Measurements from ENCODE around the gene SPINK14. TPM values are rescaled to one million over a fixed set of nuclear protein-coding genes. Genes with fewer than 3 reads are reported as not detected.

Gene SPINK14
- total RNA-seq, 2 donors from 2014 or later, result not detected

GRCh38 chr5:148191010-148191409, 22.7 kb downstream of the SPINK14 start:
- Histone ChIP-seq H3K4me1 (no peaks in the 10 kb centered on the region), H3K36me3 (no peaks in the 10 kb centered on the region), H3K9ac (ENCODE audit: low read depth in 2 of 2, low read length in 2 of 2) (no peak overlapping the region), H3K9me3 (no peaks in the 10 kb centered on the region), H3K4me3 (no peak overlapping the region), H3K27ac (no peak overlapping the region), H3K27me3 (no peaks in the 10 kb centered on the region)
- intact Hi-C loops (cut with DNase I), result no loop called here
- DNase-seq, result no peak
- no peak for TF ChIP-seq CTCF (IDR thresholded peaks at IDR 0.05)

- no peak for TF ChIP-seq CTCF (IDR thresholded peaks at IDR 0.05)
- H3K27ac ChIP-seq, result no peak overlapping the region
Observed at GRCh38 chr5:148193202-148193601, 24.9 kb downstream of the SPINK14 start.

GRCh38 chr5:148201151-148201550, 32.8 kb downstream of the SPINK14 start:
- no peak for TF ChIP-seq CTCF (IDR thresholded peaks at IDR 0.05)
- no peaks in the 10 kb centered on the region for H3K36me3 ChIP-seq
- no peak for DNase-seq
- no peak overlapping the region for H3K9ac ChIP-seq (ENCODE audit: low read depth in 2 of 2, low read length in 2 of 2)
- no peak overlapping the region for H3K4me3 ChIP-seq
- no peaks in the 10 kb centered on the region for H3K4me1 ChIP-seq
- intact Hi-C loops (cut with DNase I), result no loop called here
- no peaks in the 10 kb centered on the region for H3K9me3 ChIP-seq
- H3K27ac ChIP-seq, result no peak overlapping the region
- H3K27me3 ChIP-seq, result no peaks in the 10 kb centered on the region

More at GRCh38 chr5:148193202-148193601, 24.9 kb downstream of the SPINK14 start:
- no peaks in the 10 kb centered on the region for H3K9me3 ChIP-seq
- intact Hi-C loops (cut with DNase I), result no loop called here
- no peak overlapping the region for H3K9ac ChIP-seq (ENCODE audit: low read depth in 2 of 2, low read length in 2 of 2)
- H3K36me3 ChIP-seq, result no peaks in the 10 kb centered on the region
- H3K27me3 ChIP-seq, result no peaks in the 10 kb centered on the region
- no peak overlapping the region for H3K4me3 ChIP-seq
- no peaks in the 10 kb centered on the region for H3K4me1 ChIP-seq
- no peak for DNase-seq

GRCh38 chr5:148202531-148203203, 34.3 kb downstream of the SPINK14 start, which contains the start of gene SPINK6:
Gene SPINK6, plus strand, starts transcription at chr5:148203042. Its CDS starts 55 bp downstream, at chr5:148203097.
- Histone ChIP-seq H3K9ac (ENCODE audit: low read depth in 2 of 2, low read length in 2 of 2) (no peak within 1 kb of the TSS), H3K4me1 (no peaks in the 10 kb centered on the region), H3K27ac (no peak within 1 kb of the TSS), H3K4me3 (no peak within 1 kb of the TSS), H3K27me3 (no peaks in the 10 kb centered on the region), H3K9me3 (no peaks in the 10 kb centered on the region), H3K36me3 (no peaks in the 10 kb centered on the region)
- no peak for TF ChIP-seq CTCF (IDR thresholded peaks at IDR 0.05)
- intact Hi-C loops (cut with DNase I), result no loop called here
- no peak for DNase-seq

GRCh38 chr5:148205044-148205806, 36.9 kb downstream of the SPINK14 start:
- Histone ChIP-seq H3K9me3 (no peaks in the 10 kb centered on the region), H3K9ac (ENCODE audit: low read depth in 2 of 2, low read length in 2 of 2) (no peak overlapping the region), H3K4me1 (no peaks in the 10 kb centered on the region), H3K27me3 (no peaks in the 10 kb centered on the region), H3K4me3 (no peak overlapping the region), H3K36me3 (no peaks in the 10 kb centered on the region), H3K27ac (no peak overlapping the region)
- no peak for DNase-seq
- TF ChIP-seq CTCF (IDR thresholded peaks at IDR 0.05), result no peak
- intact Hi-C loops (cut with DNase I), result no loop called here

Data from colonic mucosa (tissue), 4 donors.